ENCODE measurements around the gene ZFHX2.

Gene ZFHX2

GRCh38 chr14:23556700-23557440, 5.3 kb upstream of the ZFHX2 start:
- H3K79me1 ChIP-seq (ENCODE audit: low read depth, low read length), result no peaks in the 10 kb centered on the region
- H2BK12ac ChIP-seq (ENCODE audit: low read length), result no peak overlapping the region
- no peak overlapping the region for H3K27ac ChIP-seq (replicated peaks; ENCODE audit: low read length)
- H3K27me3 ChIP-seq (ENCODE audit: control insufficient read depth in 3 of 3, insufficient read depth in 3 of 3, low read depth in 1 of 3, low read length in 3 of 3), result no peaks in the 10 kb centered on the region
- H2BK120ac ChIP-seq (ENCODE audit: low read depth, low read length), result no peak overlapping the region
- no peak overlapping the region for H3K4ac ChIP-seq (ENCODE audit: low read length)
- peak overlapping the region; percentile 30 for H2BK5ac ChIP-seq (ENCODE audit: low read length)
- no peaks in the 10 kb centered on the region for H3K9me3 ChIP-seq (replicated peaks in 1 of 2; ENCODE audit: control insufficient read depth in 2 of 2, insufficient read depth in 1 of 2, low read depth in 1 of 2, low read length in 2 of 2)
- no peak overlapping the region for H4K91ac ChIP-seq (ENCODE audit: low read depth, low read length, poor library complexity)
- DNase-seq (ENCODE audit: low spot score), result no peak
- H2BK15ac ChIP-seq (ENCODE audit: low read length), result no peak overlapping the region
- peak overlapping the region; percentile 28 for H2AK5ac ChIP-seq (ENCODE audit: low read depth, low read length)
- H3K4me3 ChIP-seq (ENCODE audit: low read length in 2 of 2), result peak overlapping the region; percentile 92 to 94
- H3K9ac ChIP-seq (ENCODE audit: low read depth, low read length, poor library complexity), result peak overlapping the region; percentile 45
- no peak overlapping the region for H3K18ac ChIP-seq (ENCODE audit: low read length)
- H4K8ac ChIP-seq (ENCODE audit: low read depth, low read length), result no peak overlapping the region
- H3K4me2 ChIP-seq (ENCODE audit: insufficient read depth, low read length, poor library complexity, severe bottlenecking), result peak overlapping the region; percentile 69
- peaks cover 9 to 12% of the 10 kb centered on the region in 2 donors for H3K4me1 ChIP-seq (ENCODE audit: control insufficient read depth in 2 of 2, insufficient read depth in 1 of 2, low read depth in 1 of 2, low read length in 2 of 2)
- H3K14ac ChIP-seq (ENCODE audit: low read length), result no peak overlapping the region
- H2AFZ ChIP-seq (ENCODE audit: low read length), result peak overlapping the region; percentile 100
- no CpG with 5 or more reads among the region's 17 CpGs for WGBS, 2 donors (ENCODE audit: extremely low coverage in 2 of 2, insufficient read length in 2 of 2, insufficient replicate concordance in 1 of 2)
- peaks cover 18 to 24% of the 10 kb centered on the region in 2 donors for H3K36me3 ChIP-seq (replicated peaks in 1 of 2; ENCODE audit: control insufficient read depth in 2 of 2, insufficient read depth in 2 of 2, low read length in 2 of 2)
- H3K23ac ChIP-seq (ENCODE audit: low read depth, low read length, poor library complexity), result peak overlapping the region; percentile 50

GRCh38 chr14:23555882-23556699, 4.5 kb upstream of the ZFHX2 start, which contains the start of gene THTPA:
Gene THTPA, plus strand, starts transcription at chr14:23556271. Its CDS starts 487 bp downstream, at chr14:23556758.
- no peak within 1 kb of the TSS for H2BK120ac ChIP-seq (ENCODE audit: low read depth, low read length)
- peak within 1 kb of the TSS; percentile 30 for H2BK5ac ChIP-seq (ENCODE audit: low read length)
- no CpG with 5 or more reads among the region's 54 CpGs for WGBS, 2 donors (ENCODE audit: extremely low coverage in 2 of 2, insufficient read length in 2 of 2, insufficient replicate concordance in 1 of 2)
- H3K23ac ChIP-seq (ENCODE audit: low read depth, low read length, poor library complexity), result peak within 1 kb of the TSS; percentile 86
- H3K9ac ChIP-seq (ENCODE audit: low read depth, low read length, poor library complexity), result peak within 1 kb of the TSS; percentile 88
- H3K4ac ChIP-seq (ENCODE audit: low read length), result peak within 1 kb of the TSS; percentile 23
- peak within 1 kb of the TSS; percentile 99 for H3K18ac ChIP-seq (ENCODE audit: low read length)
- H4K91ac ChIP-seq (ENCODE audit: low read depth, low read length, poor library complexity), result no peak within 1 kb of the TSS
- H3K14ac ChIP-seq (ENCODE audit: low read length), result peak within 1 kb of the TSS; percentile 72
- peak within 1 kb of the TSS; percentile 56 for H2BK15ac ChIP-seq (ENCODE audit: low read length)
- H3K27ac ChIP-seq (replicated peaks; ENCODE audit: low read length), result peak within 1 kb of the TSS; percentile 69
- H3K36me3 ChIP-seq (replicated peaks in 1 of 2; ENCODE audit: control insufficient read depth in 2 of 2, insufficient read depth in 2 of 2, low read length in 2 of 2), result peaks cover 17 to 18% of the 10 kb centered on the region in 2 donors
- no peaks in the 10 kb centered on the region for H3K79me1 ChIP-seq (ENCODE audit: low read depth, low read length)
- DNase-seq (ENCODE audit: low spot score), result peak; percentile 93
- H2AK5ac ChIP-seq (ENCODE audit: low read depth, low read length), result peak within 1 kb of the TSS; percentile 28
- H2AFZ ChIP-seq (ENCODE audit: low read length), result peak within 1 kb of the TSS; percentile 100
- H3K4me1 ChIP-seq (ENCODE audit: control insufficient read depth in 2 of 2, insufficient read depth in 1 of 2, low read depth in 1 of 2, low read length in 2 of 2), result peaks cover 9 to 12% of the 10 kb centered on the region in 2 donors
- no peaks in the 10 kb centered on the region for H3K9me3 ChIP-seq (replicated peaks in 1 of 2; ENCODE audit: control insufficient read depth in 2 of 2, insufficient read depth in 1 of 2, low read depth in 1 of 2, low read length in 2 of 2)
- no peaks in the 10 kb centered on the region for H3K27me3 ChIP-seq (ENCODE audit: control insufficient read depth in 3 of 3, insufficient read depth in 3 of 3, low read depth in 1 of 3, low read length in 3 of 3)
- no peak within 1 kb of the TSS for H4K8ac ChIP-seq (ENCODE audit: low read depth, low read length)
- peak within 1 kb of the TSS; percentile 69 for H3K4me2 ChIP-seq (ENCODE audit: insufficient read depth, low read length, poor library complexity, severe bottlenecking)
- peak within 1 kb of the TSS; percentile 92 to 94 for H3K4me3 ChIP-seq (ENCODE audit: low read length in 2 of 2)
- peak within 1 kb of the TSS; percentile 48 for H2BK12ac ChIP-seq (ENCODE audit: low read length)

- Histone ChIP-seq H4K8ac (ENCODE audit: low read depth, low read length) (no peak overlapping the region), H3K23ac (ENCODE audit: low read depth, low read length, poor library complexity) (peak overlapping the region; percentile 86), H3K27ac (replicated peaks; ENCODE audit: low read length) (no peak overlapping the region), H2AFZ (ENCODE audit: low read length) (peak overlapping the region; percentile 100), H3K36me3 (replicated peaks in 1 of 2; ENCODE audit: control insufficient read depth in 2 of 2, insufficient read depth in 2 of 2, low read length in 2 of 2) (peaks cover 14 to 18% of the 10 kb centered on the region in 2 donors), H3K4ac (ENCODE audit: low read length) (no peak overlapping the region), H3K27me3 (ENCODE audit: control insufficient read depth in 3 of 3, insufficient read depth in 3 of 3, low read depth in 1 of 3, low read length in 3 of 3) (no peaks in the 10 kb centered on the region), H3K9ac (ENCODE audit: low read depth, low read length, poor library complexity) (no peak overlapping the region), H2BK15ac (ENCODE audit: low read length) (peak overlapping the region; percentile 56), H3K4me1 (ENCODE audit: control insufficient read depth in 2 of 2, insufficient read depth in 1 of 2, low read depth in 1 of 2, low read length in 2 of 2) (peaks cover 9 to 13% of the 10 kb centered on the region in 2 donors), H2BK12ac (ENCODE audit: low read length) (no peak overlapping the region), H3K79me1 (ENCODE audit: low read depth, low read length) (no peaks in the 10 kb centered on the region), H2BK5ac (ENCODE audit: low read length) (peak overlapping the region; percentile 30), H3K14ac (ENCODE audit: low read length) (no peak overlapping the region), H2AK5ac (ENCODE audit: low read depth, low read length) (peak overlapping the region; percentile 27), H3K9me3 (replicated peaks in 1 of 2; ENCODE audit: control insufficient read depth in 2 of 2, insufficient read depth in 1 of 2, low read depth in 1 of 2, low read length in 2 of 2) (no peaks in the 10 kb centered on the region), H4K91ac (ENCODE audit: low read depth, low read length, poor library complexity) (no peak overlapping the region), H2BK120ac (ENCODE audit: low read depth, low read length) (no peak overlapping the region), H3K4me2 (ENCODE audit: insufficient read depth, low read length, poor library complexity, severe bottlenecking) (peak overlapping the region; percentile 69), H3K4me3 (ENCODE audit: low read length in 2 of 2) (peak overlapping the region; percentile 92 to 94), H3K18ac (ENCODE audit: low read length) (no peak overlapping the region)
- no CpG with 5 or more reads among the region's 14 CpGs for WGBS, 2 donors (ENCODE audit: extremely low coverage in 2 of 2, insufficient read length in 2 of 2, insufficient replicate concordance in 1 of 2)
- DNase-seq (ENCODE audit: low spot score), result no peak
Measured at GRCh38 chr14:23555533-23555881, 3.9 kb upstream of the ZFHX2 start.

- H3K14ac ChIP-seq (ENCODE audit: low read length), result peak overlapping the region; percentile 31
- peak overlapping the region; percentile 50 for H2BK15ac ChIP-seq (ENCODE audit: low read length)
- H3K4me1 ChIP-seq (ENCODE audit: control insufficient read depth in 2 of 2, insufficient read depth in 1 of 2, low read depth in 1 of 2, low read length in 2 of 2), result peaks cover 17 to 24% of the 10 kb centered on the region in 2 donors
- H4K91ac ChIP-seq (ENCODE audit: low read depth, low read length, poor library complexity), result no peak overlapping the region
- H3K27me3 ChIP-seq (ENCODE audit: control insufficient read depth in 3 of 3, insufficient read depth in 3 of 3, low read depth in 1 of 3, low read length in 3 of 3), result no peaks in the 10 kb centered on the region
- no peak overlapping the region for H2BK120ac ChIP-seq (ENCODE audit: low read depth, low read length)
- H3K36me3 ChIP-seq (replicated peaks in 1 of 2; ENCODE audit: control insufficient read depth in 2 of 2, insufficient read depth in 2 of 2, low read length in 2 of 2), result no peaks in the 10 kb centered on the region
- H2BK5ac ChIP-seq (ENCODE audit: low read length), result no peak overlapping the region
- H3K23ac ChIP-seq (ENCODE audit: low read depth, low read length, poor library complexity), result peak overlapping the region; percentile 66
- peak overlapping the region; percentile 80 for H3K27ac ChIP-seq (replicated peaks; ENCODE audit: low read length)
- H2BK12ac ChIP-seq (ENCODE audit: low read length), result no peak overlapping the region
- DNase-seq (ENCODE audit: low spot score), result no peak
- H3K18ac ChIP-seq (ENCODE audit: low read length), result peak overlapping the region; percentile 92
- H2AK5ac ChIP-seq (ENCODE audit: low read depth, low read length), result peak overlapping the region; percentile 34
- H4K8ac ChIP-seq (ENCODE audit: low read depth, low read length), result no peak overlapping the region
- peaks cover 5% of the 10 kb centered on the region for H3K79me1 ChIP-seq (ENCODE audit: low read depth, low read length)
- peak overlapping the region; percentile 84 for H2AFZ ChIP-seq (ENCODE audit: low read length)
- peak overlapping the region; percentile 30 for H3K4ac ChIP-seq (ENCODE audit: low read length)
- H3K4me2 ChIP-seq (ENCODE audit: insufficient read depth, low read length, poor library complexity, severe bottlenecking), result peak overlapping the region; percentile 82
- peak overlapping the region; percentile 72 to 85 for H3K4me3 ChIP-seq (ENCODE audit: low read length in 2 of 2)
- H3K9ac ChIP-seq (ENCODE audit: low read depth, low read length, poor library complexity), result peak overlapping the region; percentile 91
- no CpG with 5 or more reads among the region's 37 CpGs for WGBS, 2 donors (ENCODE audit: extremely low coverage in 2 of 2, insufficient read length in 2 of 2, insufficient replicate concordance in 1 of 2)
- H3K9me3 ChIP-seq (replicated peaks in 1 of 2; ENCODE audit: control insufficient read depth in 2 of 2, insufficient read depth in 1 of 2, low read depth in 1 of 2, low read length in 2 of 2), result no peaks in the 10 kb centered on the region
Measured at GRCh38 chr14:23550812-23551265, 726 bp downstream of the ZFHX2 start.

Measured in neuronal stem cell (in vitro differentiated cells).